HEK293 (cell line): ENCODE data around the gene ADAMTS12.

Experiments used
- CTCF ChIA-PET: fragments of 350-600 bp; formaldehyde crosslinking; extraction: SDS; loops from one replicate; lab custom pipeline; 2021; ENCODE audit warnings: antibody characterized with exemption; lab: Yijun Ruan, JAX
- POLR2A ChIA-PET: fragments of 300-600 bp; formaldehyde crosslinking; extraction: SDS; loops from one replicate; lab custom pipeline; 2020; ENCODE audit warnings: antibody characterized with exemption, inconsistent platforms; lab: Yijun Ruan, JAX
- H3K27ac ChIP-seq: fragments of 200-500 bp; sonication (Bioruptor generic); 2 replicates; pipeline ENCODE4 v1.5.1; 2014; ENCODE audit warnings: low read depth, low read length, control low read depth, inconsistent platforms; ENCODE audit errors: extremely low read depth
- H3K36me3 ChIP-seq, 2 experiments: fragments of 200-500 bp in 1 of 2; sonication (Bioruptor generic) in 1 of 2; 1 replicate in 1 of 2; 2 replicates in 1 of 2; pipeline ENCODE4 v1.5.1; 2014 to 2017; ENCODE audit warnings: inconsistent platforms in 2 of 2, low read length in 2 of 2; ENCODE audit not compliant: control insufficient read depth in 2 of 2, insufficient read depth in 1 of 2
- H3K4me1 ChIP-seq: fragments of 200-500 bp; sonication (Bioruptor generic); 2 replicates; pipeline ENCODE4 v1.5.1; 2014; ENCODE audit warnings: mild to moderate bottlenecking, low read length, inconsistent platforms; ENCODE audit not compliant: control insufficient read depth, insufficient read depth
- H3K4me3 ChIP-seq: 2 replicates; pipeline ENCODE4 v1.5.1; 2011; ENCODE audit warnings: low read depth, mild to moderate bottlenecking, control low read depth, low read length, moderate library complexity
- H3K9me3 ChIP-seq: fragments of 200-500 bp; sonication (Bioruptor generic); 2 replicates; pipeline ENCODE4 v1.5.1; 2014; ENCODE audit warnings: low read depth, low read length, inconsistent platforms; ENCODE audit not compliant: control insufficient read depth, insufficient read depth
- BCL11B ChIP-seq: fragments of 450-650 bp; formaldehyde crosslinking; IDR thresholded peaks from 2 replicates; pipeline ENCODE4 v1.5.1; 2016; ENCODE audit warnings: low read depth, missing biosample characterization, missing genetic modification characterization
- GLIS1 ChIP-seq: fragments of 450-650 bp; formaldehyde crosslinking; IDR thresholded peaks from 2 replicates; pipeline ENCODE4 v1.5.1; 2016; ENCODE audit warnings: missing biosample characterization, missing genetic modification characterization
- REPIN1 ChIP-seq: fragments of 450-650 bp; formaldehyde crosslinking; IDR thresholded peaks from 2 replicates; pipeline ENCODE4 v1.5.1; 2017; ENCODE audit warnings: missing biosample characterization, missing genetic modification characterization, low read depth
- SCRT2 ChIP-seq: fragments of 450-650 bp; formaldehyde crosslinking; IDR thresholded peaks from 2 replicates; pipeline ENCODE4 v1.5.1; 2016; ENCODE audit warnings: missing biosample characterization, missing genetic modification characterization
- SP7 ChIP-seq: fragments of 450-650 bp; formaldehyde crosslinking; IDR thresholded peaks from 2 replicates; pipeline ENCODE4 v1.5.1; 2016; ENCODE audit warnings: missing biosample characterization, missing genetic modification characterization
- TCF7L2 ChIP-seq: IDR thresholded peaks from 2 replicates; pipeline ENCODE4 v1.6.1; 2011; ENCODE audit warnings: low read depth, mild to moderate bottlenecking, inconsistent platforms, low read length, moderate library complexity, borderline replicate concordance
- WT1 ChIP-seq: fragments of 450-650 bp; formaldehyde crosslinking; IDR thresholded peaks from 2 replicates; pipeline ENCODE4 v1.5.1; 2016; ENCODE audit warnings: missing biosample characterization, missing genetic modification characterization
- ZBTB10 ChIP-seq: fragments of 450-650 bp; formaldehyde crosslinking; IDR thresholded peaks from 2 replicates; pipeline ENCODE4 v1.5.1; 2016; ENCODE audit warnings: missing biosample characterization, missing genetic modification characterization
- ZBTB8A ChIP-seq: fragments of 450-650 bp; formaldehyde crosslinking; IDR thresholded peaks from 2 replicates; pipeline ENCODE4 v1.5.1; 2016; ENCODE audit warnings: missing biosample characterization, missing genetic modification characterization
- ZNF138 ChIP-seq: fragments of 450-650 bp; formaldehyde crosslinking; IDR thresholded peaks from 2 replicates; pipeline ENCODE4 v1.5.1; 2016; ENCODE audit warnings: missing biosample characterization, missing genetic modification characterization, borderline replicate concordance
- ZNF211 ChIP-seq: fragments of 450-650 bp; formaldehyde crosslinking; IDR thresholded peaks from 2 replicates; pipeline ENCODE4 v1.5.1; 2016; ENCODE audit warnings: low read depth, missing biosample characterization, missing genetic modification characterization
- ZNF221 ChIP-seq: fragments of 450-650 bp; formaldehyde crosslinking; IDR thresholded peaks from 2 replicates; pipeline ENCODE4 v1.5.1; 2017; ENCODE audit warnings: missing biosample characterization, missing genetic modification characterization, borderline replicate concordance
- ZNF23 ChIP-seq: fragments of 450-650 bp; formaldehyde crosslinking; IDR thresholded peaks from 2 replicates; pipeline ENCODE4 v1.5.1; 2016; ENCODE audit warnings: missing biosample characterization, missing genetic modification characterization, borderline replicate concordance
- ZNF239 ChIP-seq: fragments of 450-650 bp; formaldehyde crosslinking; IDR thresholded peaks from 2 replicates; pipeline ENCODE4 v1.5.1; 2016; ENCODE audit warnings: missing biosample characterization, missing genetic modification characterization
- ZNF335 ChIP-seq: fragments of 450-650 bp; formaldehyde crosslinking; conservative IDR thresholded peaks from 2 replicates; pipeline ENCODE4 v1.5.1; 2016; ENCODE audit warnings: missing biosample characterization, missing genetic modification characterization
- ZNF366 ChIP-seq: fragments of 450-650 bp; formaldehyde crosslinking; conservative IDR thresholded peaks from 2 replicates; pipeline ENCODE4 v1.5.1; 2016; ENCODE audit warnings: missing biosample characterization, missing genetic modification characterization
- ZNF449 ChIP-seq: fragments of 450-650 bp; formaldehyde crosslinking; IDR thresholded peaks from 2 replicates; pipeline ENCODE4 v1.5.1; 2017; ENCODE audit warnings: missing biosample characterization, mild to moderate bottlenecking, missing genetic modification characterization, moderate library complexity
- ZNF639 ChIP-seq: fragments of 450-650 bp; formaldehyde crosslinking; IDR thresholded peaks from 2 replicates; pipeline ENCODE4 v1.5.1; 2016; ENCODE audit warnings: missing biosample characterization, missing genetic modification characterization
- TF ChIP-seq, protein P1 (sequence below): fragments of 450-650 bp; formaldehyde crosslinking; IDR thresholded peaks from 2 replicates; pipeline ENCODE4 v1.5.1; 2017; ENCODE audit warnings: missing biosample characterization, missing genetic modification characterization
- TF ChIP-seq, protein P2 (sequence below): fragments of 450-650 bp; formaldehyde crosslinking; IDR thresholded peaks from 2 replicates; pipeline ENCODE4 v1.5.1; 2016; ENCODE audit warnings: missing biosample characterization, missing genetic modification characterization
- TF ChIP-seq, protein P3 (sequence below): fragments of 450-650 bp; formaldehyde crosslinking; IDR thresholded peaks from 2 replicates; pipeline ENCODE4 v1.5.1; 2016; ENCODE audit warnings: missing biosample characterization, missing genetic modification characterization, borderline replicate concordance

The ADAMTS12 gene

DNA sequence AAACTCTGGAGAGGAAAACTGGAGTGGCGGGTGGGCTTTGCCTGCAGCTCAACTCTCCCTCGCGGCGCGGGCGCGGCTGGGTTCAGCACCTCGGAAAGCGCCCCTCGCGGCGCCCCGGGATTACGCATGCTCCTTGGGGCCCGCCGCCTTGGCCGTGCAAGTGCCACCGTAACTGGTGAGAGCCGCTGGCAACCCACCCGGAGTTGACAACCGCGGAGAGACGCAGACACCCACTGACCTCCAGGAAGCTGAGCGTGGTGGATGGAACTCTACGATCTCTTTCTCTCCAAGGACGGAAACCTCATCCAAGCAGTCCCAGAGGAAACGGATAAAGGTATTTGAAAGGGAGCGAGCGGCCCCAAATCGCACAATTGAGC, 44.2 kb upstream of the ADAMTS12 start (continued):
- TF ChIP-seq, protein P1, sequence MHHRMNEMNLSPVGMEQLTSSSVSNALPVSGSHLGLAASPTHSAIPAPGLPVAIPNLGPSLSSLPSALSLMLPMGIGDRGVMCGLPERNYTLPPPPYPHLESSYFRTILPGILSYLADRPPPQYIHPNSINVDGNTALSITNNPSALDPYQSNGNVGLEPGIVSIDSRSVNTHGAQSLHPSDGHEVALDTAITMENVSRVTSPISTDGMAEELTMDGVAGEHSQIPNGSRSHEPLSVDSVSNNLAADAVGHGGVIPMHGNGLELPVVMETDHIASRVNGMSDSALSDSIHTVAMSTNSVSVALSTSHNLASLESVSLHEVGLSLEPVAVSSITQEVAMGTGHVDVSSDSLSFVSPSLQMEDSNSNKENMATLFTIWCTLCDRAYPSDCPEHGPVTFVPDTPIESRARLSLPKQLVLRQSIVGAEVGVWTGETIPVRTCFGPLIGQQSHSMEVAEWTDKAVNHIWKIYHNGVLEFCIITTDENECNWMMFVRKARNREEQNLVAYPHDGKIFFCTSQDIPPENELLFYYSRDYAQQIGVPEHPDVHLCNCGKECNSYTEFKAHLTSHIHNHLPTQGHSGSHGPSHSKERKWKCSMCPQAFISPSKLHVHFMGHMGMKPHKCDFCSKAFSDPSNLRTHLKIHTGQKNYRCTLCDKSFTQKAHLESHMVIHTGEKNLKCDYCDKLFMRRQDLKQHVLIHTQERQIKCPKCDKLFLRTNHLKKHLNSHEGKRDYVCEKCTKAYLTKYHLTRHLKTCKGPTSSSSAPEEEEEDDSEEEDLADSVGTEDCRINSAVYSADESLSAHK (tag by site-specific recombination): no peak
- TF ChIP-seq ZNF366 (tag by site-specific recombination) (no peak), ZNF23 (tag by site-specific recombination) (no peak)
- TF ChIP-seq, all 188 proteins: peak for 3

- CTCF ChIA-PET: interaction anchor here (0.5 to 3.4 kb wide), 15 partner anchors 11 to 499 kb away, joined by 3 to 35 read pairs (median 5); no protein-coding TSS in a partner anchor
- Histone ChIP-seq H3K4me1 (no peaks in the 10 kb centered on the region), H3K9me3 (no peaks in the 10 kb centered on the region), H3K4me3 (no peak overlapping the region)
- POLR2A ChIA-PET: no interaction called here
- no peak for TF ChIP-seq ZNF211
- TF ChIP-seq ZBTB8A: no peak
- TF ChIP-seq SCRT2 (tag by site-specific recombination): no peak
- TF ChIP-seq ZNF239 (tag by site-specific recombination): no peak
- no peak for TF ChIP-seq WT1
- no peak for TF ChIP-seq REPIN1 (tag by site-specific recombination)
- no peak for TF ChIP-seq ZNF335 (tag by site-specific recombination)
- TF ChIP-seq TCF7L2: no peak
- no peak for TF ChIP-seq ZNF449 (tag by site-specific recombination)
- TF ChIP-seq SP7: no peak
- no peak for TF ChIP-seq GLIS1 (tag by site-specific recombination)
- no peak for TF ChIP-seq ZNF639 (tag by site-specific recombination)
- TF ChIP-seq ZNF221 (tag by site-specific recombination): no peak
- TF ChIP-seq, all 188 proteins: peak for 0
- Histone ChIP-seq H3K36me3 (no peaks in the 10 kb centered on the region), H3K27ac (no peak overlapping the region)
Observed at GRCh38 chr5:33934176-33934575, 42.4 kb upstream of the ADAMTS12 start.

GRCh38 chr5:33933723-33934169, 42.0 kb upstream of the ADAMTS12 start:
- CTCF ChIA-PET: interaction anchor here (0.5 to 3.4 kb wide), 12 partner anchors 16 to 499 kb away, joined by 3 to 35 read pairs (median 4); no protein-coding TSS in a partner anchor
- TF ChIP-seq, protein P2, sequence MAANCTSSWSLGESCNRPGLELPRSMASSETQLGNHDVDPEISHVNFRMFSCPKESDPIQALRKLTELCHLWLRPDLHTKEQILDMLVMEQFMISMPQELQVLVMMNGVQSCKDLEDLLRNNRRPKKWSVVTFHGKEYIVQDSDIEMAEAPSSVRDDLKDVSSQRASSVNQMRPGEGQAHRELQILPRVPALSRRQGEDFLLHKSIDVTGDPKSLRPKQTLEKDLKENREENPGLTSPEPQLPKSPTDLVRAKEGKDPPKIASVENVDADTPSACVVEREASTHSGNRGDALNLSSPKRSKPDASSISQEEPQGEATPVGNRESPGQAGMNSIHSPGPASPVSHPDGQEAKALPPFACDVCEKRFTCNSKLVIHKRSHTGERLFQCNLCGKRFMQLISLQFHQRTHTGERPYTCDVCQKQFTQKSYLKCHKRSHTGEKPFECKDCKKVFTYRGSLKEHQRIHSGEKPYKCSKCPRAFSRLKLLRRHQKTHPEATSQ: no peak
- TF ChIP-seq ZBTB10 (tag by site-specific recombination) (no peak), BCL11B (tag by site-specific recombination) (no peak), ZNF239 (tag by site-specific recombination) (no peak), ZNF138 (no peak)
- TF ChIP-seq, protein P3, sequence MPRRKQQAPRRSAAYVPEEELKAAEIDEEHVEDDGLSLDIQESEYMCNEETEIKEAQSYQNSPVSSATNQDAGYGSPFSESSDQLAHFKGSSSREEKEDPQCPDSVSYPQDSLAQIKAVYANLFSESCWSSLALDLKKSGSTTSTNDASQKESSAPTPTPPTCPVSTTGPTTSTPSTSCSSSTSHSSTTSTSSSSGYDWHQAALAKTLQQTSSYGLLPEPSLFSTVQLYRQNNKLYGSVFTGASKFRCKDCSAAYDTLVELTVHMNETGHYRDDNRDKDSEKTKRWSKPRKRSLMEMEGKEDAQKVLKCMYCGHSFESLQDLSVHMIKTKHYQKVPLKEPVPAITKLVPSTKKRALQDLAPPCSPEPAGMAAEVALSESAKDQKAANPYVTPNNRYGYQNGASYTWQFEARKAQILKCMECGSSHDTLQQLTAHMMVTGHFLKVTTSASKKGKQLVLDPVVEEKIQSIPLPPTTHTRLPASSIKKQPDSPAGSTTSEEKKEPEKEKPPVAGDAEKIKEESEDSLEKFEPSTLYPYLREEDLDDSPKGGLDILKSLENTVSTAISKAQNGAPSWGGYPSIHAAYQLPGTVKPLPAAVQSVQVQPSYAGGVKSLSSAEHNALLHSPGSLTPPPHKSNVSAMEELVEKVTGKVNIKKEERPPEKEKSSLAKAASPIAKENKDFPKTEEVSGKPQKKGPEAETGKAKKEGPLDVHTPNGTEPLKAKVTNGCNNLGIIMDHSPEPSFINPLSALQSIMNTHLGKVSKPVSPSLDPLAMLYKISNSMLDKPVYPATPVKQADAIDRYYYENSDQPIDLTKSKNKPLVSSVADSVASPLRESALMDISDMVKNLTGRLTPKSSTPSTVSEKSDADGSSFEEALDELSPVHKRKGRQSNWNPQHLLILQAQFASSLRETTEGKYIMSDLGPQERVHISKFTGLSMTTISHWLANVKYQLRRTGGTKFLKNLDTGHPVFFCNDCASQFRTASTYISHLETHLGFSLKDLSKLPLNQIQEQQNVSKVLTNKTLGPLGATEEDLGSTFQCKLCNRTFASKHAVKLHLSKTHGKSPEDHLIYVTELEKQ: no peak

More at GRCh38 chr5:33933723-33934169, 42.0 kb upstream of the ADAMTS12 start:
- Histone ChIP-seq H3K27ac (no peak overlapping the region), H3K36me3 (no peaks in the 10 kb centered on the region), H3K9me3 (no peaks in the 10 kb centered on the region), H3K4me3 (no peak overlapping the region), H3K4me1 (no peaks in the 10 kb centered on the region)
- POLR2A ChIA-PET: no interaction called here
